ENCODE results near the gene C1orf198.

C1orf198 gene

DNA sequence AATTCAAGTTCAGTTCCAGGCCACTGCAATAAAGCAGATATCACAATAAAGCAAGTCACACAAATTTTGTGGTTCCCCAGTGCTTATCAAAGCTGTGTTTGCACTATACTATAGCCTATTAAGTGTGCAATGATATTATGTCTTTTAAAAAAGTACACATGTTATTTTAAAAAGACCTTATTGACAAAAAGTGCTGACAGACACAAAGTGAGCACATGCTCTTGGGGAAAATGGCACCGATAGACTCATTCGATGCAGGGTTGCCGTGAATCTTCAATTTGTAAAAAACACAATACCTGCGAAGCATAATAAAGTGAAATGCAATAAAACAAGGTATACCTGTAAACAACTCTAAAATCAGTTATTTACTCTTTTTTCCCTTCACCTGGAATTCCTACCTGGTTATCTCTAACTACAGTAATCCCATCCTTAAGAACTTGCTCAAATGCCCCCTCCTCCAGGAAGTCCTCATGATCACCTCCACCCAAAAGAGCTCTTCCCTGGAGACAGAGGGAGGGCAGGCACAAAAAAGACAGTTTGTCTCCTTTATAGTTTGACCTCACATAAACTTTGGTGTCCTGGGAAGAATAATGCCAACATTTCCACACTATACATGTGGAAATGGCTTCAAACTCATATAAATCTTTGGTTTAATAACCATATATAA is 9.7 kb upstream of the C1orf198 start:
- DNase-seq (ENCODE audit: low read depth), result no peak
- no peak for TF ChIP-seq CTCF (IDR thresholded peaks at IDR 0.05; ENCODE audit: low read depth, low read length)
- no peak for TF ChIP-seq MAX (IDR thresholded peaks at IDR 0.05; ENCODE audit: low read depth, low read length)
- TF ChIP-seq POLR2A (IDR thresholded peaks at IDR 0.05; ENCODE audit: extremely low read depth, insufficient read length), result no peak
- TF ChIP-seq MYC (IDR thresholded peaks at IDR 0.05; ENCODE audit: low read depth, low read length), result no peak
- H3K4me3 ChIP-seq (ENCODE audit: low read depth, low read length), result no peak overlapping the region

GRCh38 chr1:230877146-230877923 is 9.0 kb upstream of the C1orf198 start:
- TF ChIP-seq MAX (IDR thresholded peaks at IDR 0.05; ENCODE audit: low read depth, low read length) (no peak), POLR2A (IDR thresholded peaks at IDR 0.05; ENCODE audit: extremely low read depth, insufficient read length) (no peak), CTCF (IDR thresholded peaks at IDR 0.05; ENCODE audit: low read depth, low read length) (no peak), MYC (IDR thresholded peaks at IDR 0.05; ENCODE audit: low read depth, low read length) (no peak)
- no peak overlapping the region for H3K4me3 ChIP-seq (ENCODE audit: low read depth, low read length)
- no peak for DNase-seq (ENCODE audit: low read depth)

- H3K4me3 ChIP-seq (ENCODE audit: low read depth, low read length), result no peak overlapping the region
- no peak for TF ChIP-seq MAX (IDR thresholded peaks at IDR 0.05; ENCODE audit: low read depth, low read length)
- no peak for TF ChIP-seq POLR2A (IDR thresholded peaks at IDR 0.05; ENCODE audit: extremely low read depth, insufficient read length)
- no peak for TF ChIP-seq CTCF (IDR thresholded peaks at IDR 0.05; ENCODE audit: low read depth, low read length)
- TF ChIP-seq MYC (IDR thresholded peaks at IDR 0.05; ENCODE audit: low read depth, low read length), result no peak
Observed at GRCh38 chr1:230876660-230877059, 8.3 kb upstream of the C1orf198 start.

GRCh38 chr1:230875370-230875769 is 7.0 kb upstream of the C1orf198 start:
- no peak overlapping the region for H3K4me3 ChIP-seq (ENCODE audit: low read depth, low read length)
- TF ChIP-seq CTCF (IDR thresholded peaks at IDR 0.05; ENCODE audit: low read depth, low read length), result no peak
- TF ChIP-seq MAX (IDR thresholded peaks at IDR 0.05; ENCODE audit: low read depth, low read length), result no peak
- TF ChIP-seq MYC (IDR thresholded peaks at IDR 0.05; ENCODE audit: low read depth, low read length), result no peak
- TF ChIP-seq POLR2A (IDR thresholded peaks at IDR 0.05; ENCODE audit: extremely low read depth, insufficient read length), result no peak
- no peak for DNase-seq (ENCODE audit: low read depth)

More at GRCh38 chr1:230876660-230877059, 8.3 kb upstream of the C1orf198 start:
- DNase-seq (ENCODE audit: low read depth), result no peak

DNA sequence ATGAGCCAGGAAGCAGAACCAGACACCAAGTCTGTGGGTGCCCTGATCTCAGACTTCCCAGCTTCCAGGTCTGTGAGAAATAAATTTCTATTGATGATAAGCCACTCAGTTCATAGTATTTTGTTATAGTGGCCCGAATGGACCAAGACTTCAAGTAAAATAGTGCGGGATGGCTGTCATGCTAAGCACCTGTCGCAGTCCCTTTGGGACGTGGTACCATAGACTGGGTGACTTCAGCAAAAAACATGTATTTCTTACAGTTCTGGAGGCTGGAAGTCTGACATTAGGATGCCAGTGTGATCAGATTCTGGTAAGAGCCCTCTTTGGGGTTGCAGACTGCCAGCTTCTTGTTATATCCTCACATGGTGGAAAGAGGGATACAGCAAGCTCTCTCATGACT is 2.6 kb upstream of the C1orf198 start:
- H3K4me3 ChIP-seq (ENCODE audit: low read depth, low read length), result no peak overlapping the region
- no peak for TF ChIP-seq MAX (IDR thresholded peaks at IDR 0.05; ENCODE audit: low read depth, low read length)
- TF ChIP-seq MYC (IDR thresholded peaks at IDR 0.05; ENCODE audit: low read depth, low read length), result no peak
- no peak for TF ChIP-seq CTCF (IDR thresholded peaks at IDR 0.05; ENCODE audit: low read depth, low read length)
- TF ChIP-seq POLR2A (IDR thresholded peaks at IDR 0.05; ENCODE audit: extremely low read depth, insufficient read length), result no peak
- DNase-seq (ENCODE audit: low read depth), result no peak

Measured in NB4 (cell line).